HL-60 (cell line): ENCODE data around the gene PHKA1.

ENCODE experiments used
- DNase-seq, 2 experiments: peaks; one replicate each; pipeline ENCODE4 v3.0.0-alpha.2; 2010 to 2020; ENCODE audit warnings: low read depth in 1 of 2, low spot score in 1 of 2
- H3K27ac ChIP-seq: fragments of 250-450 bp; sonication (Bioruptor Pico); replicated peaks from 2 replicates; pipeline ENCODE4 v1.5.1; 2020; ENCODE audit warnings: mild to moderate bottlenecking, moderate library complexity
- H3K27me3 ChIP-seq: fragments of 250-450 bp; sonication (Bioruptor Pico); 2 replicates; pipeline ENCODE4 v1.5.1; 2021; ENCODE audit warnings: mild to moderate bottlenecking, moderate library complexity; ENCODE audit not compliant: insufficient read depth, poor library complexity, severe bottlenecking
- H3K4me3 ChIP-seq: replicated peaks from 2 replicates; pipeline ENCODE4 v1.5.1; 2011; ENCODE audit warnings: mild to moderate bottlenecking, control low read depth, low read length; ENCODE audit not compliant: insufficient read depth
- CTCF ChIP-seq: IDR thresholded peaks from one replicate; pipeline ENCODE4 v1.5.1; 2011; ENCODE audit warnings: low read length, control low read depth, inconsistent platforms; ENCODE audit not compliant: insufficient read depth
- GABPA ChIP-seq: IDR thresholded peaks from 2 replicates; pipeline ENCODE4 v1.6.1; 2012; ENCODE audit warnings: low read depth
- POLR2AphosphoS5 ChIP-seq: IDR thresholded peaks from 2 replicates; pipeline ENCODE4 v1.6.1; 2012; ENCODE audit warnings: low read depth
- SPI1 ChIP-seq: IDR thresholded peaks from 2 replicates; pipeline ENCODE4 v1.6.1; 2012; ENCODE audit warnings: low read depth, mild to moderate bottlenecking, borderline replicate concordance
- TF ChIP-seq, protein P1 (sequence below): IDR thresholded peaks from 2 replicates; pipeline ENCODE4 v1.6.1; 2012; ENCODE audit warnings: low read depth; ENCODE audit not compliant: insufficient replicate concordance

The PHKA1 gene

DNA sequence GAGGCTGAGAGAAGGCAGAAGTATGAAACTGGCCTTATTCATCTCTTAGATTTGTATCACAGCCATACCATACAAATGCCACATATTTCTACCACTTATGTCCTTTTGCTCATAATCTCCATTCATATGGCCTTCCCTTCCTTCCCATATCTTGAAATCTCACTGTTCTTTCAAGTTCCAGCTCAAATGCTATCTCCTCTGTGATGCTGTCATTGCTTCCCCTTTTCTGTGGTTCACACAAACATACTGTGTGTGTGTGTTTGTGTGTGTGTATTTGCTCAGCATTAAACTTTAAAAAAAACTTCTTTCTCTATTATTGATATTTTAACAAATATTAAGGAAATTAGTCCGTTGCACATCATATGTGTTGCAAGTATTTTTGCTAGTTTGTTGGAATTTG lies 26.7 kb downstream of the PHKA1 start:
- Histone ChIP-seq H3K27me3 (no peaks in the 10 kb centered on the region), H3K4me3 (no peak overlapping the region), H3K27ac (no peak overlapping the region)
- no peak for DNase-seq
- TF ChIP-seq GABPA: no peak
- TF ChIP-seq, protein P1, sequence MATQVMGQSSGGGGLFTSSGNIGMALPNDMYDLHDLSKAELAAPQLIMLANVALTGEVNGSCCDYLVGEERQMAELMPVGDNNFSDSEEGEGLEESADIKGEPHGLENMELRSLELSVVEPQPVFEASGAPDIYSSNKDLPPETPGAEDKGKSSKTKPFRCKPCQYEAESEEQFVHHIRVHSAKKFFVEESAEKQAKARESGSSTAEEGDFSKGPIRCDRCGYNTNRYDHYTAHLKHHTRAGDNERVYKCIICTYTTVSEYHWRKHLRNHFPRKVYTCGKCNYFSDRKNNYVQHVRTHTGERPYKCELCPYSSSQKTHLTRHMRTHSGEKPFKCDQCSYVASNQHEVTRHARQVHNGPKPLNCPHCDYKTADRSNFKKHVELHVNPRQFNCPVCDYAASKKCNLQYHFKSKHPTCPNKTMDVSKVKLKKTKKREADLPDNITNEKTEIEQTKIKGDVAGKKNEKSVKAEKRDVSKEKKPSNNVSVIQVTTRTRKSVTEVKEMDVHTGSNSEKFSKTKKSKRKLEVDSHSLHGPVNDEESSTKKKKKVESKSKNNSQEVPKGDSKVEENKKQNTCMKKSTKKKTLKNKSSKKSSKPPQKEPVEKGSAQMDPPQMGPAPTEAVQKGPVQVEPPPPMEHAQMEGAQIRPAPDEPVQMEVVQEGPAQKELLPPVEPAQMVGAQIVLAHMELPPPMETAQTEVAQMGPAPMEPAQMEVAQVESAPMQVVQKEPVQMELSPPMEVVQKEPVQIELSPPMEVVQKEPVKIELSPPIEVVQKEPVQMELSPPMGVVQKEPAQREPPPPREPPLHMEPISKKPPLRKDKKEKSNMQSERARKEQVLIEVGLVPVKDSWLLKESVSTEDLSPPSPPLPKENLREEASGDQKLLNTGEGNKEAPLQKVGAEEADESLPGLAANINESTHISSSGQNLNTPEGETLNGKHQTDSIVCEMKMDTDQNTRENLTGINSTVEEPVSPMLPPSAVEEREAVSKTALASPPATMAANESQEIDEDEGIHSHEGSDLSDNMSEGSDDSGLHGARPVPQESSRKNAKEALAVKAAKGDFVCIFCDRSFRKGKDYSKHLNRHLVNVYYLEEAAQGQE: no peak
- TF ChIP-seq SPI1: no peak
- TF ChIP-seq CTCF: no peak
- TF ChIP-seq POLR2AphosphoS5: no peak

GRCh38 chrX:72685810-72686456 lies 28.2 kb downstream of the PHKA1 start:
- Histone ChIP-seq H3K27ac (no peak overlapping the region), H3K4me3 (no peak overlapping the region), H3K27me3 (no peaks in the 10 kb centered on the region)
- no peak for DNase-seq
- TF ChIP-seq POLR2AphosphoS5: no peak
- no peak for TF ChIP-seq GABPA
- TF ChIP-seq, protein P1: no peak
- no peak for TF ChIP-seq CTCF
- TF ChIP-seq SPI1: no peak

GRCh38 chrX:72685018-72685417 lies 29.1 kb downstream of the PHKA1 start:
- TF ChIP-seq, protein P1: no peak
- TF ChIP-seq POLR2AphosphoS5: no peak
- TF ChIP-seq SPI1: no peak
- no peak for TF ChIP-seq GABPA
- TF ChIP-seq CTCF: no peak
- DNase-seq: no peak
- Histone ChIP-seq H3K27me3 (no peaks in the 10 kb centered on the region), H3K27ac (no peak overlapping the region), H3K4me3 (no peak overlapping the region)
